SJSA1 (cell line): ENCODE results near the gene PLIN4. TPM values are rescaled to one million over a fixed set of nuclear protein-coding genes. Genes with fewer than 3 reads are reported as not detected.

ENCODE experiments used
- total RNA-seq: library from RNA; depleted of rRNA; stranded (reverse); fragments of >200 nt; shearing (Covaris generic); gene quantifications from 2 replicates; pipeline ENCODE4 v1.2.3, GENCODE V29; 2014; rRNA removed

Gene PLIN4
- total RNA-seq, 1 experiment from 2014 or later = not detected

Other genes with a start within 250 kb of the PLIN4 start
- gene SHD, start 239.2 kb downstream of the PLIN4 start, total RNA-seq = not detected in 2 replicates
- not detected in 2 replicates for gene TMIGD2, start 216.1 kb downstream of the PLIN4 start, total RNA-seq
- 4.5 and 6.9 TPM in 2 replicates for gene FSD1, start 213.9 kb downstream of the PLIN4 start, total RNA-seq
- 1.9 and 3.1 TPM in 2 replicates for gene STAP2, start 179.7 kb downstream of the PLIN4 start, total RNA-seq
- gene MPND, start 174.9 kb downstream of the PLIN4 start, total RNA-seq = 4.6 and 6.5 TPM in 2 replicates
- gene SH3GL1, start 117.9 kb downstream of the PLIN4 start, total RNA-seq = 60.5 and 79.7 TPM in 2 replicates
- 36.4 and 70.3 TPM in 2 replicates for gene CHAF1A, start 115.8 kb downstream of the PLIN4 start, total RNA-seq
- 39.3 and 66.8 TPM in 2 replicates for gene UBXN6, start 60.7 kb downstream of the PLIN4 start, total RNA-seq
- 58.7 and 71.4 TPM in 2 replicates for gene HDGFL2, start 46.2 kb downstream of the PLIN4 start, total RNA-seq
- not detected in 2 replicates for gene PLIN5, start 16.7 kb upstream of the PLIN4 start, total RNA-seq
- gene LRG1, start 21.6 kb upstream of the PLIN4 start, total RNA-seq = not detected in 2 replicates
- 0.08 TPM in 1 of 2 replicates, not detected in the other for gene SEMA6B, start 41.2 kb upstream of the PLIN4 start, total RNA-seq
- gene TNFAIP8L1, start 121.0 kb upstream of the PLIN4 start, total RNA-seq = 5.0 and 7.4 TPM in 2 replicates
- 214 and 250 TPM in 2 replicates for gene MYDGF, start 151.9 kb upstream of the PLIN4 start, total RNA-seq
- 60.6 and 65.3 TPM in 2 replicates for gene DPP9, start 205.4 kb upstream of the PLIN4 start, total RNA-seq